IMR-90 (cell line): Measurements from ENCODE around the gene CFAP210. TPM values are rescaled to one million over a fixed set of nuclear protein-coding genes. Genes with fewer than 3 reads are reported as not detected.

Experiments used
- ATAC-seq: fragments of 200-7000 bp; cut with Tn5 transposase; 2 replicates; pipeline ENCODE4 v1.9.1; 2020; ENCODE audit warnings: low read depth, mild to moderate bottlenecking, moderate library complexity
- BruUV-seq: library from RNA; stranded (reverse); fragments of 400-500 nt; replicated peaks from 2 replicates; lab custom pipeline; 2021; lab: Mats Ljungman, UMichigan
- CTCF ChIA-PET: fragments of 300-600 bp; formaldehyde crosslinking; extraction: SDS; loops from one replicate; lab custom pipeline; 2021; ENCODE audit warnings: antibody characterized with exemption; lab: Yijun Ruan, JAX
- POLR2A ChIA-PET: fragments of 300-600 bp; sonication (Branson Sonifier 250); formaldehyde crosslinking; loops from one replicate; lab custom pipeline; 2022; ENCODE audit warnings: antibody characterized with exemption; ENCODE audit not compliant: unreplicated experiment; lab: Charles Lee
- DNase-seq: peaks from one replicate; pipeline ENCODE4 v3.0.0; 2013
- H2AFZ ChIP-seq: replicated peaks from 2 replicates; pipeline ENCODE3; 2013; ENCODE audit warnings: low read length, mild to moderate bottlenecking; ENCODE audit not compliant: poor library complexity
- H2AK5ac ChIP-seq: 2 replicates; pipeline ENCODE4 v1.6.1; 2013; ENCODE audit warnings: low read depth, low read length, inconsistent platforms
- H2AK9ac ChIP-seq: replicated peaks from 2 replicates; pipeline ENCODE3; 2013; ENCODE audit warnings: mild to moderate bottlenecking, low read depth, low read length, moderate library complexity; ENCODE audit not compliant: poor library complexity
- H2BK120ac ChIP-seq: 2 replicates; pipeline ENCODE4 v1.6.1; 2013; ENCODE audit warnings: low read depth, low read length, inconsistent platforms
- H2BK15ac ChIP-seq: 3 replicates; pipeline ENCODE4 v1.6.1; 2013; ENCODE audit warnings: low read depth, low read length, inconsistent platforms
- H2BK20ac ChIP-seq: 2 replicates; pipeline ENCODE4 v1.6.1; 2013; ENCODE audit warnings: low read depth, mild to moderate bottlenecking, inconsistent platforms, low read length, moderate library complexity
- H2BK5ac ChIP-seq: 2 replicates; pipeline ENCODE4 v1.6.1; 2013; ENCODE audit warnings: mild to moderate bottlenecking, low read depth, low read length, inconsistent platforms; ENCODE audit not compliant: poor library complexity, severe bottlenecking
- H3K14ac ChIP-seq: replicated peaks from 2 replicates; pipeline ENCODE4 v1.6.1; 2013; ENCODE audit warnings: low read depth, low read length, inconsistent platforms
- H3K18ac ChIP-seq: 2 replicates; pipeline ENCODE4 v1.6.1; 2013; ENCODE audit warnings: low read depth, low read length, control low read depth
- H3K23ac ChIP-seq: 2 replicates; pipeline ENCODE4 v1.6.1; 2013; ENCODE audit warnings: low read depth, low read length, inconsistent platforms
- H3K27ac ChIP-seq: 2 replicates; pipeline ENCODE4 v1.5.1; 2013; ENCODE audit warnings: mild to moderate bottlenecking, control low read depth, low read length; ENCODE audit not compliant: insufficient read depth
- H3K27me3 ChIP-seq: 2 replicates; pipeline ENCODE4 v1.6.1; 2013; ENCODE audit warnings: low read length; ENCODE audit not compliant: control insufficient read depth, insufficient read depth
- H3K36me3 ChIP-seq: 2 replicates; pipeline ENCODE4 v1.6.1; 2013; ENCODE audit warnings: low read length, mixed read lengths; ENCODE audit not compliant: control insufficient read depth, insufficient read depth
- H3K4ac ChIP-seq: 2 replicates; pipeline ENCODE4 v1.6.1; 2013; ENCODE audit warnings: low read depth, low read length, inconsistent platforms
- H3K4me1 ChIP-seq: 2 replicates; pipeline ENCODE4 v1.6.1; 2013; ENCODE audit warnings: low read length, mixed read lengths; ENCODE audit not compliant: control insufficient read depth, insufficient read depth
- H3K4me2 ChIP-seq: 2 replicates; pipeline ENCODE4 v1.6.1; 2013; ENCODE audit warnings: low read depth, mild to moderate bottlenecking, control low read depth, low read length, moderate library complexity
- H3K4me3 ChIP-seq: 2 replicates; pipeline ENCODE4 v1.5.1; 2013; ENCODE audit warnings: low read depth, mild to moderate bottlenecking, control low read depth, low read length, moderate library complexity; ENCODE audit not compliant: insufficient read depth
- H3K56ac ChIP-seq: 2 replicates; pipeline ENCODE4 v1.6.1; 2013; ENCODE audit warnings: low read length, inconsistent platforms; ENCODE audit not compliant: insufficient read depth; ENCODE audit errors: extremely low read depth
- H3K79me1 ChIP-seq, 2 experiments: 2 replicates each; pipeline ENCODE4 v1.6.1; 2013; ENCODE audit warnings: low read length in 2 of 2, inconsistent platforms in 1 of 2, low read depth in 1 of 2
- H3K9ac ChIP-seq: 2 replicates; pipeline ENCODE4 v1.6.1; 2013; ENCODE audit warnings: low read depth, low read length, control low read depth
- H3K9me1 ChIP-seq: 2 replicates; pipeline ENCODE4 v1.6.1; 2013; ENCODE audit warnings: low read length, inconsistent platforms; ENCODE audit not compliant: insufficient read depth
- H3K9me3 ChIP-seq: 2 replicates; pipeline ENCODE4 v1.6.1; 2013; ENCODE audit warnings: low read length; ENCODE audit not compliant: control insufficient read depth, insufficient read depth
- H4K20me1 ChIP-seq: 2 replicates; pipeline ENCODE4 v1.6.1; 2013; ENCODE audit warnings: low read length, inconsistent platforms; ENCODE audit not compliant: insufficient read depth
- H4K5ac ChIP-seq: 2 replicates; pipeline ENCODE4 v1.6.1; 2013; ENCODE audit warnings: mild to moderate bottlenecking, low read depth, low read length, control low read depth
- H4K8ac ChIP-seq, 2 experiments: 2 replicates each; pipeline ENCODE4 v1.6.1; 2013; ENCODE audit warnings: low read depth in 2 of 2, low read length in 2 of 2, control low read depth in 1 of 2, inconsistent platforms in 1 of 2
- H4K91ac ChIP-seq: 2 replicates; pipeline ENCODE4 v1.6.1; 2013; ENCODE audit warnings: low read depth, low read length, inconsistent platforms; ENCODE audit not compliant: insufficient read depth
- MAZ ChIP-seq: IDR thresholded peaks from 2 replicates; pipeline ENCODE4 v1.6.1; 2012; ENCODE audit warnings: low read depth, mild to moderate bottlenecking, low read length, improper control_type of control experiment, moderate library complexity, borderline replicate concordance
- RCOR1 ChIP-seq: IDR thresholded peaks from 2 replicates; pipeline ENCODE4 v1.6.1; 2012; ENCODE audit warnings: mild to moderate bottlenecking, low read length, improper control_type of control experiment; ENCODE audit not compliant: insufficient replicate concordance
- WGBS, 2 experiments: methylation state at CpG; one replicate each; pipeline versions ENCODE4 v1.1.5 to v1.1.7; 2013; ENCODE audit warnings: missing lambda C conversion rate in 2 of 2; ENCODE audit not compliant: insufficient read length in 1 of 2; ENCODE audit errors: extremely low coverage in 2 of 2; 5-methylcytosine and 5-hydroxymethylcytosine counted together
- dilution Hi-C: fragments of 300-500 bp; cut with HindIII; formaldehyde crosslinking; loops from one replicate; pipeline ENCODE4 v1.14.3; 2018; ENCODE audit warnings: low sequenced_read_pairs; ENCODE audit not compliant: unreplicated experiment
- in situ Hi-C: fragments of 300-500 bp; cut with MboI; formaldehyde crosslinking; loops from 3 replicates; pipeline ENCODE4 v1.14.3; 2019; ENCODE audit warnings: low sequenced_read_pairs, inconsistent platforms, mixed read lengths
- intact Hi-C: fragments of 100-400 bp; cut with micrococcal nuclease; formaldehyde crosslinking; loops from 2 replicates; pipeline ENCODE4 v1.10.0; 2022
- polyA plus RNA-seq, 3 experiments: library from polyadenylated mRNA; depleted of rRNA; stranded (reverse); fragments of >200 nt; gene quantifications; 2 replicates each; pipeline ENCODE4 v1.2.3, GENCODE V29; 2012; ENCODE audit warnings: low replicate concordance in 1 of 3
- total RNA-seq: library from RNA; depleted of rRNA; stranded (reverse); fragments of >200 nt; gene quantifications from 2 replicates; pipeline ENCODE4 v1.2.3, GENCODE V29; 2012

The CFAP210 gene
- total and polyA plus RNA-seq, 2 of the 4 experiments (the other 2 are of a cell fraction), result not detected

- Histone ChIP-seq H4K91ac (no peak overlapping the region), H3K4me1 (peaks cover 15% of the 10 kb centered on the region; the same call in 1 of the 2 replicates), H3K18ac (no peak overlapping the region), H3K9me1 (peaks cover 8% of the 10 kb centered on the region; the same call in 1 of the 2 replicates), H3K4me3 (no peak overlapping the region), H4K20me1 (no peaks in the 10 kb centered on the region), H3K14ac (no peak overlapping the region), H2BK15ac (no peak overlapping the region), H3K23ac (no peak overlapping the region), H2BK5ac (no peak overlapping the region), H4K5ac (no peak overlapping the region), H3K27ac (no peak overlapping the region), H3K56ac (no peak overlapping the region), H4K8ac (no peak overlapping the region), H3K4ac (no peak overlapping the region), H2BK20ac (no peak overlapping the region), H3K36me3 (no peaks in the 10 kb centered on the region), H2AK5ac (no peak overlapping the region), H3K9me3 (no peaks in the 10 kb centered on the region), H2BK120ac (no peak overlapping the region), H2AFZ (no peak overlapping the region), H3K27me3 (no peaks in the 10 kb centered on the region; the same call in 1 of the 2 replicates), H2AK9ac (no peak overlapping the region), H3K9ac (no peak overlapping the region), H3K79me1 (no peaks in the 10 kb centered on the region), H3K4me2 (no peak overlapping the region)
- ChIA-PET CTCF (interaction anchor here (0.7 kb wide), 1 partner anchor 1363 kb away, joined by 5 read pairs; no protein-coding TSS in a partner anchor), POLR2A (no interaction called here)
- DNase-seq, result no peak
- dilution Hi-C loops (no loop called here), in situ Hi-C loops (no loop called here), intact Hi-C loops (no loop called here)
- TF ChIP-seq MAZ (no peak), RCOR1 (no peak)
- 100% methylated on average over 1 of the region's 2 CpGs; no CpG with 5 or more reads in 1 of the 2 experiments for WGBS, 2 experiments
- no TSS peak for BruUV-seq
- ATAC-seq, result no peak
Measured at GRCh38 chr2:169718930-169719504, 24.8 kb upstream of the CFAP210 start.
